IMR-90 (cell line): ENCODE data around the gene WWC2. TPM values are rescaled to one million over a fixed set of nuclear protein-coding genes. Genes with fewer than 3 reads are reported as not detected.

Source experiments
- ATAC-seq: fragments of 200-7000 bp; cut with Tn5 transposase; 2 replicates; pipeline ENCODE4 v1.9.1; 2020; ENCODE audit warnings: low read depth, mild to moderate bottlenecking, moderate library complexity
- BruUV-seq: library from RNA; stranded (reverse); fragments of 400-500 nt; replicated peaks from 2 replicates; lab custom pipeline; 2021; lab: Mats Ljungman, UMichigan
- CTCF ChIA-PET: fragments of 300-600 bp; formaldehyde crosslinking; extraction: SDS; loops from one replicate; lab custom pipeline; 2021; ENCODE audit warnings: antibody characterized with exemption; lab: Yijun Ruan, JAX
- POLR2A ChIA-PET: fragments of 300-600 bp; sonication (Branson Sonifier 250); formaldehyde crosslinking; loops from one replicate; lab custom pipeline; 2022; ENCODE audit warnings: antibody characterized with exemption; ENCODE audit not compliant: unreplicated experiment; lab: Charles Lee
- DNase-seq: peaks from one replicate; pipeline ENCODE4 v3.0.0; 2013
- H2AFZ ChIP-seq: replicated peaks from 2 replicates; pipeline ENCODE3; 2013; ENCODE audit warnings: low read length, mild to moderate bottlenecking; ENCODE audit not compliant: poor library complexity
- H2AK5ac ChIP-seq: 2 replicates; pipeline ENCODE4 v1.6.1; 2013; ENCODE audit warnings: low read depth, low read length, inconsistent platforms
- H2AK9ac ChIP-seq: replicated peaks from 2 replicates; pipeline ENCODE3; 2013; ENCODE audit warnings: mild to moderate bottlenecking, low read depth, low read length, moderate library complexity; ENCODE audit not compliant: poor library complexity
- H2BK120ac ChIP-seq: 2 replicates; pipeline ENCODE4 v1.6.1; 2013; ENCODE audit warnings: low read depth, low read length, inconsistent platforms
- H2BK15ac ChIP-seq: 3 replicates; pipeline ENCODE4 v1.6.1; 2013; ENCODE audit warnings: low read depth, low read length, inconsistent platforms
- H2BK20ac ChIP-seq: 2 replicates; pipeline ENCODE4 v1.6.1; 2013; ENCODE audit warnings: low read depth, mild to moderate bottlenecking, inconsistent platforms, low read length, moderate library complexity
- H2BK5ac ChIP-seq: 2 replicates; pipeline ENCODE4 v1.6.1; 2013; ENCODE audit warnings: mild to moderate bottlenecking, low read depth, low read length, inconsistent platforms; ENCODE audit not compliant: poor library complexity, severe bottlenecking
- H3K14ac ChIP-seq: replicated peaks from 2 replicates; pipeline ENCODE4 v1.6.1; 2013; ENCODE audit warnings: low read depth, low read length, inconsistent platforms
- H3K18ac ChIP-seq: 2 replicates; pipeline ENCODE4 v1.6.1; 2013; ENCODE audit warnings: low read depth, low read length, control low read depth
- H3K23ac ChIP-seq: 2 replicates; pipeline ENCODE4 v1.6.1; 2013; ENCODE audit warnings: low read depth, low read length, inconsistent platforms
- H3K27ac ChIP-seq: 2 replicates; pipeline ENCODE4 v1.5.1; 2013; ENCODE audit warnings: mild to moderate bottlenecking, control low read depth, low read length; ENCODE audit not compliant: insufficient read depth
- H3K27me3 ChIP-seq: 2 replicates; pipeline ENCODE4 v1.6.1; 2013; ENCODE audit warnings: low read length; ENCODE audit not compliant: control insufficient read depth, insufficient read depth
- H3K36me3 ChIP-seq: 2 replicates; pipeline ENCODE4 v1.6.1; 2013; ENCODE audit warnings: low read length, mixed read lengths; ENCODE audit not compliant: control insufficient read depth, insufficient read depth
- H3K4ac ChIP-seq: 2 replicates; pipeline ENCODE4 v1.6.1; 2013; ENCODE audit warnings: low read depth, low read length, inconsistent platforms
- H3K4me1 ChIP-seq: 2 replicates; pipeline ENCODE4 v1.6.1; 2013; ENCODE audit warnings: low read length, mixed read lengths; ENCODE audit not compliant: control insufficient read depth, insufficient read depth
- H3K4me2 ChIP-seq: 2 replicates; pipeline ENCODE4 v1.6.1; 2013; ENCODE audit warnings: low read depth, mild to moderate bottlenecking, control low read depth, low read length, moderate library complexity
- H3K4me3 ChIP-seq: 2 replicates; pipeline ENCODE4 v1.5.1; 2013; ENCODE audit warnings: low read depth, mild to moderate bottlenecking, control low read depth, low read length, moderate library complexity; ENCODE audit not compliant: insufficient read depth
- H3K56ac ChIP-seq: 2 replicates; pipeline ENCODE4 v1.6.1; 2013; ENCODE audit warnings: low read length, inconsistent platforms; ENCODE audit not compliant: insufficient read depth; ENCODE audit errors: extremely low read depth
- H3K79me1 ChIP-seq, 2 experiments: 2 replicates each; pipeline ENCODE4 v1.6.1; 2013; ENCODE audit warnings: low read length in 2 of 2, inconsistent platforms in 1 of 2, low read depth in 1 of 2
- H3K9ac ChIP-seq: 2 replicates; pipeline ENCODE4 v1.6.1; 2013; ENCODE audit warnings: low read depth, low read length, control low read depth
- H3K9me1 ChIP-seq: 2 replicates; pipeline ENCODE4 v1.6.1; 2013; ENCODE audit warnings: low read length, inconsistent platforms; ENCODE audit not compliant: insufficient read depth
- H3K9me3 ChIP-seq: 2 replicates; pipeline ENCODE4 v1.6.1; 2013; ENCODE audit warnings: low read length; ENCODE audit not compliant: control insufficient read depth, insufficient read depth
- H4K20me1 ChIP-seq: 2 replicates; pipeline ENCODE4 v1.6.1; 2013; ENCODE audit warnings: low read length, inconsistent platforms; ENCODE audit not compliant: insufficient read depth
- H4K5ac ChIP-seq: 2 replicates; pipeline ENCODE4 v1.6.1; 2013; ENCODE audit warnings: mild to moderate bottlenecking, low read depth, low read length, control low read depth
- H4K8ac ChIP-seq, 2 experiments: 2 replicates each; pipeline ENCODE4 v1.6.1; 2013; ENCODE audit warnings: low read depth in 2 of 2, low read length in 2 of 2, control low read depth in 1 of 2, inconsistent platforms in 1 of 2
- H4K91ac ChIP-seq: 2 replicates; pipeline ENCODE4 v1.6.1; 2013; ENCODE audit warnings: low read depth, low read length, inconsistent platforms; ENCODE audit not compliant: insufficient read depth
- MAFK ChIP-seq: IDR thresholded peaks from 2 replicates; pipeline ENCODE4 v1.6.1; 2012; ENCODE audit warnings: low read depth, low read length, improper control_type of control experiment
- POLR2A ChIP-seq: IDR thresholded peaks from 2 replicates; pipeline ENCODE4 v1.6.1; 2012; ENCODE audit warnings: mild to moderate bottlenecking, low read depth, low read length
- RCOR1 ChIP-seq: IDR thresholded peaks from 2 replicates; pipeline ENCODE4 v1.6.1; 2012; ENCODE audit warnings: mild to moderate bottlenecking, low read length, improper control_type of control experiment; ENCODE audit not compliant: insufficient replicate concordance
- RFX5 ChIP-seq: IDR thresholded peaks from 2 replicates; pipeline ENCODE4 v1.8.0; 2012; ENCODE audit warnings: low read depth, mild to moderate bottlenecking, low read length, moderate library complexity
- USF2 ChIP-seq: fragments of 150-350 bp; IDR thresholded peaks from 2 replicates; pipeline ENCODE4 v1.6.1; 2017; ENCODE audit warnings: mild to moderate bottlenecking, antibody characterized with exemption, low read length, low read depth
- WGBS, 2 experiments: methylation state at CpG; one replicate each; pipeline versions ENCODE4 v1.1.5 to v1.1.7; 2013; ENCODE audit warnings: missing lambda C conversion rate in 2 of 2; ENCODE audit not compliant: insufficient read length in 1 of 2; ENCODE audit errors: extremely low coverage in 2 of 2; 5-methylcytosine and 5-hydroxymethylcytosine counted together
- dilution Hi-C: fragments of 300-500 bp; cut with HindIII; formaldehyde crosslinking; loops from one replicate; pipeline ENCODE4 v1.14.3; 2018; ENCODE audit warnings: low sequenced_read_pairs; ENCODE audit not compliant: unreplicated experiment
- in situ Hi-C: fragments of 300-500 bp; cut with MboI; formaldehyde crosslinking; loops from 3 replicates; pipeline ENCODE4 v1.14.3; 2019; ENCODE audit warnings: low sequenced_read_pairs, inconsistent platforms, mixed read lengths
- intact Hi-C: fragments of 100-400 bp; cut with micrococcal nuclease; formaldehyde crosslinking; loops from 2 replicates; pipeline ENCODE4 v1.10.0; 2022
- polyA plus RNA-seq, 3 experiments: library from polyadenylated mRNA; depleted of rRNA; stranded (reverse); fragments of >200 nt; gene quantifications; 2 replicates each; pipeline ENCODE4 v1.2.3, GENCODE V29; 2012; ENCODE audit warnings: low replicate concordance in 1 of 3
- total RNA-seq: library from RNA; depleted of rRNA; stranded (reverse); fragments of >200 nt; gene quantifications from 2 replicates; pipeline ENCODE4 v1.2.3, GENCODE V29; 2012

The WWC2 gene
- total and polyA plus RNA-seq, 2 of the 4 experiments (the other 2 are of a cell fraction), result 26.6 to 27.4 TPM

GRCh38 chr4:183244506-183244905, 145.4 kb downstream of the WWC2 start:
- in situ Hi-C loops (no loop called here), intact Hi-C loops (no loop called here), dilution Hi-C loops (no loop called here)
- H3K36me3 ChIP-seq, result peaks cover 14% of the 10 kb centered on the region
- WGBS, 2 experiments, result 83% methylated on average over 2 of the region's 2 CpGs; no CpG with 5 or more reads in 1 of the 2 experiments
- H2BK15ac ChIP-seq, result no peak overlapping the region
- no peak overlapping the region for H3K27ac ChIP-seq
- no peak overlapping the region for H3K4me3 ChIP-seq
- no peak for TF ChIP-seq MAFK
- no peak for TF ChIP-seq RFX5
- TF ChIP-seq POLR2A, result no peak
- no peak for TF ChIP-seq USF2
- no peak for TF ChIP-seq RCOR1
- H3K56ac ChIP-seq, result no peak overlapping the region
- H3K9me1 ChIP-seq, result peaks cover 6% of the 10 kb centered on the region; the same call in 1 of the 2 replicates
- ChIA-PET CTCF (interaction anchor here (3.1 kb wide), 1 partner anchor 18 kb away, joined by 10 read pairs; no protein-coding TSS in a partner anchor), POLR2A (no interaction called here)
- no peak overlapping the region for H2AFZ ChIP-seq
- peaks cover 10% of the 10 kb centered on the region in 2 experiments; a peak in 2 of 4 replicates for H3K79me1 ChIP-seq
- H3K18ac ChIP-seq, result no peak overlapping the region
- no peak overlapping the region for H3K9ac ChIP-seq
- BruUV-seq, result no TSS peak
- no peak overlapping the region for H4K8ac ChIP-seq
- H3K23ac ChIP-seq, result no peak overlapping the region
- H2AK9ac ChIP-seq, result no peak overlapping the region
- ATAC-seq, result no peak
- H2BK120ac ChIP-seq, result no peak overlapping the region
- no peak overlapping the region for H3K4ac ChIP-seq
- H2BK20ac ChIP-seq, result no peak overlapping the region
- H3K9me3 ChIP-seq, result no peaks in the 10 kb centered on the region
- H3K27me3 ChIP-seq, result no peaks in the 10 kb centered on the region
- no peak for DNase-seq
- no peak overlapping the region for H3K4me2 ChIP-seq
- H3K14ac ChIP-seq, result no peak overlapping the region
- H2BK5ac ChIP-seq, result no peak overlapping the region
- peaks cover 8% of the 10 kb centered on the region for H4K20me1 ChIP-seq
- no peak overlapping the region for H4K5ac ChIP-seq
- H2AK5ac ChIP-seq, result no peak overlapping the region
- no peak overlapping the region for H4K91ac ChIP-seq
- H3K4me1 ChIP-seq, result peaks cover 10% of the 10 kb centered on the region; the same call in 1 of the 2 replicates
